Measurements from ENCODE around the gene CGB3. TPM values are rescaled to one million over a fixed set of nuclear protein-coding genes. Genes with fewer than 3 reads are reported as not detected.
"Not testable (repeated sequence)": the region's sequence is repeated elsewhere in the genome, so short reads cannot be mapped to it uniquely, and the experiment has no call there.

Gene CGB3
- total RNA-seq: not detected

GRCh38 chr19:49024233-49024632 is at the start of gene CGB3:
TSS of gene CGB3 (minus strand) at chr19:49024333. CDS start at chr19:49023971, 362 bp downstream.
- TF ChIP-seq, protein P1, sequence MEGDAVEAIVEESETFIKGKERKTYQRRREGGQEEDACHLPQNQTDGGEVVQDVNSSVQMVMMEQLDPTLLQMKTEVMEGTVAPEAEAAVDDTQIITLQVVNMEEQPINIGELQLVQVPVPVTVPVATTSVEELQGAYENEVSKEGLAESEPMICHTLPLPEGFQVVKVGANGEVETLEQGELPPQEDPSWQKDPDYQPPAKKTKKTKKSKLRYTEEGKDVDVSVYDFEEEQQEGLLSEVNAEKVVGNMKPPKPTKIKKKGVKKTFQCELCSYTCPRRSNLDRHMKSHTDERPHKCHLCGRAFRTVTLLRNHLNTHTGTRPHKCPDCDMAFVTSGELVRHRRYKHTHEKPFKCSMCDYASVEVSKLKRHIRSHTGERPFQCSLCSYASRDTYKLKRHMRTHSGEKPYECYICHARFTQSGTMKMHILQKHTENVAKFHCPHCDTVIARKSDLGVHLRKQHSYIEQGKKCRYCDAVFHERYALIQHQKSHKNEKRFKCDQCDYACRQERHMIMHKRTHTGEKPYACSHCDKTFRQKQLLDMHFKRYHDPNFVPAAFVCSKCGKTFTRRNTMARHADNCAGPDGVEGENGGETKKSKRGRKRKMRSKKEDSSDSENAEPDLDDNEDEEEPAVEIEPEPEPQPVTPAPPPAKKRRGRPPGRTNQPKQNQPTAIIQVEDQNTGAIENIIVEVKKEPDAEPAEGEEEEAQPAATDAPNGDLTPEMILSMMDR (IDR thresholded peaks at IDR 0.05; ENCODE audit: low read depth): not testable (repeated sequence)

GRCh38 chr19:49071860-49072547 is 47.9 kb upstream of the CGB3 start:
- TF ChIP-seq, protein P1 (IDR thresholded peaks at IDR 0.05; ENCODE audit: low read depth): no peak

DNA sequence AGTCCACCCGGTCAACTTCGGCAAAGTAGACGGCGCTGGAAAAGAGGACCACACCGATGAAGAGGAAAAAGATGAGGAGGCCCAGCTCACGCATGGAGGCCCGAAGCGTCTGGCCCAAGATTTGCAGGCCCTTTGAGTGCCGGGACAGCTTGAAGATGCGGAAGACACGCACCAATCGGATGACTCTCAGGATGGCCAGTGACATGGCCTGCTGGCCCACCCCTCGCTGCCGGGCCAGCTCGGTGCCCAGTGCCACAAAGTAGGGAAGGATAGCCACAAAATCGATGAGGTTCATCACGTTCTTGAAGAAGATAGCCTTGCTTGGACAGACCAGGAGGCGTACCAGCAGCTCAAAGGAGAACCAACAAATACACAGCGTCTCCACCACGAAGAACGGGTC is 46.3 kb upstream of the CGB3 start:
- TF ChIP-seq, protein P1 (IDR thresholded peaks at IDR 0.05; ENCODE audit: low read depth): no peak

DNA sequence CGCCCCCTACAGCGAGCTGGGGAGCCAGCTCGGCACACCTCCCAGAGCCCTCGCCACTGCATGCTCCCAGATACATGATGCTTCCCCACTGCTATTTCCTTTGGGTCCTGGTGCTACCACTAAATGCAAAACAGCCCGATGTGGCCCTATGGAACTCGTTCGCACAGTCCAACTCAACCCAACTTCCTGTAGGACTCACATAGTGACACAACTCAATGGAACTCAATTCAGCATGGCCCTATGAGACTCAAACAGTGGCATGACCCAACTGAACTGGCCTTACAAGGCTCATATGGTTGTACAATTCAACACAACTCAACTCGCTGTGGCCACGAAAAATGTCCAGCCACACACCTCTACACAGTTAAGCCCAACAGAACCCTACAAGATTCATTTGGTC is 44.9 kb upstream of the CGB3 start:
- TF ChIP-seq, protein P1 (IDR thresholded peaks at IDR 0.05; ENCODE audit: low read depth): no peak

DNA sequence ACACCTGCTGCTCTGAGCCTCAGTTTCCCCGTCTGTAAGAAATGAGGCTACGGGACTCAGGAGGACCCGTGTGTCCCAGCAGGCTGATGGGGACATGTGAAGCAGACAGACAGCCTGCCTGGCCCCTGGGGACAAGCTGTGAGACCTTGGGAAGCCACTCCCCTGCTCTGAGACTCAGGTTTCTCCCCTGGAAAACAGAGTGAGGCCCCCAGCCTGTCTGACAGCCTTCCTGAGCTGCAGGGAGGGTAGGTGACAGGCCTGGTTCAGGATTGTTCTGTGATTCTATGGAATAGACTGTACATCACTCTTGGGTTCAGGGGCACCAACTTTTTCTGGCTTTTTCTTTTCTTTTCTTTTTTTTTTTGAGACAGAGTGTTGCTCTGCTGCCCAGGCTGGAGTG is 43.4 kb upstream of the CGB3 start:
- TF ChIP-seq, protein P1 (IDR thresholded peaks at IDR 0.05; ENCODE audit: low read depth): no peak

GRCh38 chr19:49065905-49066512 is 41.9 kb upstream of the CGB3 start:
- TF ChIP-seq, protein P1 (IDR thresholded peaks at IDR 0.05; ENCODE audit: low read depth): no peak

- TF ChIP-seq, protein P1 (IDR thresholded peaks at IDR 0.05; ENCODE audit: low read depth): no peak
These were observed 40.9 kb upstream of the CGB3 start, which contains the start of gene NTF4 for GRCh38 chr19:49064768-49065611. TSS of gene NTF4 (minus strand) at chr19:49064818. CDS start at chr19:49061997, 2,821 bp downstream.
